ENCODE data around the gene SORCS3.

DNA sequence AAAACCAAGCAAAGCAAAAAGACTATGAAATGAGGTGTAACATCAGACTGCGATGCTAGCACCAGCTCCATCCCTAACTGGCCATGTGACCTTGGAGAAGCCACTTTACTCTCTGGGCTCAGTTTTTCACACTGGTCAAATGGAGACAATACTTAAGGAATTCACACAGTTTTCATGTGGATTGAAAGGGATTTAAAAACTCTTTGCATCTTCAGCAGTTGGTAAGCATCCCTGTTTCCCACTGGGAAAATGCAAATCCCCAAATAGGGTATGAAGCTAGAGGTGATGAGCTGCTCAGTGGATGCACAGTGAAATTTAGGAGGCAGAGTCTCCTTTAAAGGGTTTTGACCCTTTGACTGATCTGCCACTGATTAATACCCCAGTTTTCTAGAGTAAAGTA lies 240.7 kb downstream of the SORCS3 start:
- TF ChIP-seq, protein P1, sequence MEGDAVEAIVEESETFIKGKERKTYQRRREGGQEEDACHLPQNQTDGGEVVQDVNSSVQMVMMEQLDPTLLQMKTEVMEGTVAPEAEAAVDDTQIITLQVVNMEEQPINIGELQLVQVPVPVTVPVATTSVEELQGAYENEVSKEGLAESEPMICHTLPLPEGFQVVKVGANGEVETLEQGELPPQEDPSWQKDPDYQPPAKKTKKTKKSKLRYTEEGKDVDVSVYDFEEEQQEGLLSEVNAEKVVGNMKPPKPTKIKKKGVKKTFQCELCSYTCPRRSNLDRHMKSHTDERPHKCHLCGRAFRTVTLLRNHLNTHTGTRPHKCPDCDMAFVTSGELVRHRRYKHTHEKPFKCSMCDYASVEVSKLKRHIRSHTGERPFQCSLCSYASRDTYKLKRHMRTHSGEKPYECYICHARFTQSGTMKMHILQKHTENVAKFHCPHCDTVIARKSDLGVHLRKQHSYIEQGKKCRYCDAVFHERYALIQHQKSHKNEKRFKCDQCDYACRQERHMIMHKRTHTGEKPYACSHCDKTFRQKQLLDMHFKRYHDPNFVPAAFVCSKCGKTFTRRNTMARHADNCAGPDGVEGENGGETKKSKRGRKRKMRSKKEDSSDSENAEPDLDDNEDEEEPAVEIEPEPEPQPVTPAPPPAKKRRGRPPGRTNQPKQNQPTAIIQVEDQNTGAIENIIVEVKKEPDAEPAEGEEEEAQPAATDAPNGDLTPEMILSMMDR (IDR thresholded peaks at IDR 0.05; ENCODE audit: low read depth, low read length, poor library complexity, severe bottlenecking), result no peak
- TF ChIP-seq EZH2phosphoT487 (IDR thresholded peaks at IDR 0.05; ENCODE audit: borderline replicate concordance, low read length), result no peak
